GM12891 (cell line): ENCODE results near the gene CELA2B.
A peak's percentile ranks its signal among the peaks of the same experiment; 100 is the strongest.

Experiments used
- PAX5 ChIP-seq: IDR thresholded peaks from 2 replicates; pipeline ENCODE4 v1.6.1; 2011; ENCODE audit warnings: low read length, moderate library complexity, mild to moderate bottlenecking; ENCODE audit not compliant: insufficient read depth, severe bottlenecking
- POLR2A ChIP-seq: IDR thresholded peaks from 2 replicates; pipeline ENCODE4 v1.6.1; 2011; ENCODE audit warnings: low read depth, low read length, control low read depth
- POLR2AphosphoS5 ChIP-seq: IDR thresholded peaks from 2 replicates; pipeline ENCODE4 v1.6.1; 2011; ENCODE audit warnings: low read depth, low read length, control low read depth
- POU2F2 ChIP-seq: IDR thresholded peaks from 2 replicates; pipeline ENCODE4 v1.6.1; 2011; ENCODE audit warnings: low read depth, mild to moderate bottlenecking, control low read depth, low read length, moderate library complexity
- SPI1 ChIP-seq: IDR thresholded peaks from 2 replicates; pipeline ENCODE4 v1.6.1; 2011; ENCODE audit warnings: low read depth, low read length, control low read depth
- TAF1 ChIP-seq: IDR thresholded peaks from 2 replicates; pipeline ENCODE4 v1.6.1; 2011; ENCODE audit warnings: low read depth, low read length, control low read depth

DNA sequence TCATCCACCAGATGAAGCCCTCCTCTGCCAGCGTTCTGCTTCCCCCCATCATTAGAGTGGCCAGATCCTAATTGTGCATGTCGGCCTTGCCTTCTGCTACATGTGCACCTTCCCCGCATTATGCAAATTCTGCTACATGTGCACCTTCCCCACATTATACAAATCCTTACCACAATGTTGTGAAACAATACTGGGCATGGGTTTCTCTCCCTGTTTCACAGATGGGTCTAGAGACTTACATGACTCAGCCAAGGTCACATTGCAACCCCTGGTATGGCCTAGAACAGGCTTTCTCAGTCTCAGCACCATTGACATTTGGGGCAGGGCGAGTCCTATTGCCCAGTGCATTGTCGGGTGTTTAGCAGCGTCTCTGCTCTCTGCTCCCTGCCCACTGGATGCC is 20.4 kb upstream of the CELA2B start:
- TF ChIP-seq POU2F2: peak; percentile 79; the same call in 1 of the 2 replicates
- no peak for TF ChIP-seq POLR2AphosphoS5
- no peak for TF ChIP-seq POLR2A
- TF ChIP-seq SPI1: no peak
- TF ChIP-seq TAF1: no peak
- TF ChIP-seq PAX5: no peak
